ENCODE measurements around the gene ATRAID. TPM values are rescaled to one million over a fixed set of nuclear protein-coding genes. Genes with fewer than 3 reads are reported as not detected.

ATRAID gene
- total and polyA plus RNA-seq, 9 donors: 84.5 to 121 (median 94.2) TPM

Other genes with a start within 250 kb of the ATRAID start
- 7.8 TPM for gene MAPRE3, start 241.4 kb upstream of the ATRAID start, total RNA-seq
- gene MAPRE3, start 241.4 kb upstream of the ATRAID start, polyA plus RNA-seq (ENCODE audit: insufficient read depth in 1 of 8, insufficient read length in 8 of 8, low replicate concordance in 1 of 8): 10 to 100 TPM; 21.8 to 45.7 (median 28.4) TPM
- gene TMEM214, start 179.1 kb upstream of the ATRAID start, total RNA-seq: 31.3 TPM
- 10 to 100 TPM; 60.9 to 78.4 (median 69.2) TPM for gene TMEM214, start 179.1 kb upstream of the ATRAID start, polyA plus RNA-seq (ENCODE audit: insufficient read depth in 1 of 8, insufficient read length in 8 of 8, low replicate concordance in 1 of 8)
- 12.4 TPM for gene AGBL5, start 160.4 kb upstream of the ATRAID start, total RNA-seq
- gene AGBL5, start 160.4 kb upstream of the ATRAID start, polyA plus RNA-seq (ENCODE audit: insufficient read depth in 1 of 8, insufficient read length in 8 of 8, low replicate concordance in 1 of 8): 10 to 100 TPM; 16.8 to 22.6 (median 20.5) TPM
- 376 TPM for gene OST4, start 140.4 kb upstream of the ATRAID start, total RNA-seq
- gene OST4, start 140.4 kb upstream of the ATRAID start, polyA plus RNA-seq (ENCODE audit: insufficient read depth in 1 of 8, insufficient read length in 8 of 8, low replicate concordance in 1 of 8): 100 to 1,000 TPM; 216 to 304 (median 252) TPM
- gene EMILIN1, start 133.4 kb upstream of the ATRAID start, total RNA-seq: 76.9 TPM
- 100 to 1,000 TPM in 6 of 8 donors, 10 to 100 TPM in 2; 66.4 to 146 (median 113) TPM for gene EMILIN1, start 133.4 kb upstream of the ATRAID start, polyA plus RNA-seq (ENCODE audit: insufficient read depth in 1 of 8, insufficient read length in 8 of 8, low replicate concordance in 1 of 8)
- 1.5 TPM for gene KHK, start 125.3 kb upstream of the ATRAID start, total RNA-seq
- gene KHK, start 125.3 kb upstream of the ATRAID start, polyA plus RNA-seq (ENCODE audit: insufficient read depth in 1 of 8, insufficient read length in 8 of 8, low replicate concordance in 1 of 8): 10 to 100 TPM in 1 of 8 donors, 1 to 10 TPM in 7; 1.8 to 11.4 (median 2.3) TPM
- gene CGREF1, start 92.9 kb upstream of the ATRAID start, total RNA-seq: 6.7 TPM
- 1 to 10 TPM in 7 of 8 donors, under 1 TPM in 1; 0.76 to 6.2 (median 1.9) TPM for gene CGREF1, start 92.9 kb upstream of the ATRAID start, polyA plus RNA-seq (ENCODE audit: insufficient read depth in 1 of 8, insufficient read length in 8 of 8, low replicate concordance in 1 of 8)
- gene ABHD1, start 88.2 kb upstream of the ATRAID start, total RNA-seq: 0.09 TPM
- gene ABHD1, start 88.2 kb upstream of the ATRAID start, polyA plus RNA-seq (ENCODE audit: insufficient read depth in 1 of 8, insufficient read length in 8 of 8, low replicate concordance in 1 of 8): under 1 TPM; 0.04 to 0.45 (median 0.25) TPM
- 26.9 TPM for gene PREB, start 77.4 kb upstream of the ATRAID start, total RNA-seq
- gene PREB, start 77.4 kb upstream of the ATRAID start, polyA plus RNA-seq (ENCODE audit: insufficient read depth in 1 of 8, insufficient read length in 8 of 8, low replicate concordance in 1 of 8): 10 to 100 TPM; 30.6 to 38.9 (median 36.2) TPM
- not detected for gene PRR30, start 72.6 kb upstream of the ATRAID start, total RNA-seq
- not detected for gene PRR30, start 72.6 kb upstream of the ATRAID start, polyA plus RNA-seq (ENCODE audit: insufficient read depth in 1 of 8, insufficient read length in 8 of 8, low replicate concordance in 1 of 8)
- gene TCF23, start 63.0 kb upstream of the ATRAID start, total RNA-seq: 0.35 TPM
- gene TCF23, start 63.0 kb upstream of the ATRAID start, polyA plus RNA-seq (ENCODE audit: insufficient read depth in 1 of 8, insufficient read length in 8 of 8, low replicate concordance in 1 of 8): under 1 TPM; 0.09 to 0.39 (median 0.29) TPM
- 11.4 TPM for gene SLC5A6, start 227 bp downstream of the ATRAID start, total RNA-seq
- 10 to 100 TPM; 16.8 to 25.5 (median 19.8) TPM for gene SLC5A6, start 227 bp downstream of the ATRAID start, polyA plus RNA-seq (ENCODE audit: insufficient read depth in 1 of 8, insufficient read length in 8 of 8, low replicate concordance in 1 of 8)
- 16.9 TPM for gene CAD, start 5.3 kb downstream of the ATRAID start, total RNA-seq
- 10 to 100 TPM; 25.9 to 40.7 (median 33.1) TPM for gene CAD, start 5.3 kb downstream of the ATRAID start, polyA plus RNA-seq (ENCODE audit: insufficient read depth in 1 of 8, insufficient read length in 8 of 8, low replicate concordance in 1 of 8)
- 0.18 TPM for gene SLC30A3, start 51.0 kb downstream of the ATRAID start, total RNA-seq
- gene SLC30A3, start 51.0 kb downstream of the ATRAID start, polyA plus RNA-seq (ENCODE audit: insufficient read depth in 1 of 8, insufficient read length in 8 of 8, low replicate concordance in 1 of 8): under 1 TPM; 0.22 to 0.99 (median 0.69) TPM
- not detected for gene DNAJC5G, start 63.4 kb downstream of the ATRAID start, total RNA-seq
- gene DNAJC5G, start 63.4 kb downstream of the ATRAID start, polyA plus RNA-seq (ENCODE audit: insufficient read depth in 1 of 8, insufficient read length in 8 of 8, low replicate concordance in 1 of 8): under 1 TPM in 3 of 8 donors, not detected in 5; 0.19 to 0.23 (median 0.19) TPM
- gene TRIM54, start 70.4 kb downstream of the ATRAID start, total RNA-seq: 56.0 TPM
- 100 to 1,000 TPM in 2 of 8 donors, 10 to 100 TPM in 6; 45.5 to 106 (median 78.4) TPM for gene TRIM54, start 70.4 kb downstream of the ATRAID start, polyA plus RNA-seq (ENCODE audit: insufficient read depth in 1 of 8, insufficient read length in 8 of 8, low replicate concordance in 1 of 8)
- gene UCN, start 96.4 kb downstream of the ATRAID start, total RNA-seq: 1.1 TPM
- gene UCN, start 96.4 kb downstream of the ATRAID start, polyA plus RNA-seq (ENCODE audit: insufficient read depth in 1 of 8, insufficient read length in 8 of 8, low replicate concordance in 1 of 8): 1 to 10 TPM in 6 of 8 donors, under 1 TPM in 2; 0.76 to 2.4 (median 1.4) TPM
- gene MPV17, start 111.1 kb downstream of the ATRAID start, total RNA-seq: 45.7 TPM
- 10 to 100 TPM; 39.0 to 58.3 (median 46.7) TPM for gene MPV17, start 111.1 kb downstream of the ATRAID start, polyA plus RNA-seq (ENCODE audit: insufficient read depth in 1 of 8, insufficient read length in 8 of 8, low replicate concordance in 1 of 8)
- gene GTF3C2, start 144.7 kb downstream of the ATRAID start, total RNA-seq: 22.3 TPM
- gene GTF3C2, start 144.7 kb downstream of the ATRAID start, polyA plus RNA-seq (ENCODE audit: insufficient read depth in 1 of 8, insufficient read length in 8 of 8, low replicate concordance in 1 of 8): 10 to 100 TPM; 28.7 to 38.7 (median 31.6) TPM
- gene EIF2B4, start 158.3 kb downstream of the ATRAID start, total RNA-seq: 22.5 TPM
- gene EIF2B4, start 158.3 kb downstream of the ATRAID start, polyA plus RNA-seq (ENCODE audit: insufficient read depth in 1 of 8, insufficient read length in 8 of 8, low replicate concordance in 1 of 8): 10 to 100 TPM; 28.4 to 37.7 (median 32.9) TPM
- gene SNX17, start 158.6 kb downstream of the ATRAID start, total RNA-seq: 71.2 TPM
- gene SNX17, start 158.6 kb downstream of the ATRAID start, polyA plus RNA-seq (ENCODE audit: insufficient read depth in 1 of 8, insufficient read length in 8 of 8, low replicate concordance in 1 of 8): 10 to 100 TPM; 71.6 to 87.1 (median 80.7) TPM
- 7.3 TPM for gene ZNF513, start 168.7 kb downstream of the ATRAID start, total RNA-seq
- gene ZNF513, start 168.7 kb downstream of the ATRAID start, polyA plus RNA-seq (ENCODE audit: insufficient read depth in 1 of 8, insufficient read length in 8 of 8, low replicate concordance in 1 of 8): 10 to 100 TPM; 11.5 to 19.0 (median 14.0) TPM
- 39.0 TPM for gene PPM1G, start 197.6 kb downstream of the ATRAID start, total RNA-seq
- 10 to 100 TPM; 54.9 to 70.1 (median 60.7) TPM for gene PPM1G, start 197.6 kb downstream of the ATRAID start, polyA plus RNA-seq (ENCODE audit: insufficient read depth in 1 of 8, insufficient read length in 8 of 8, low replicate concordance in 1 of 8)
- gene NRBP1, start 216.6 kb downstream of the ATRAID start, total RNA-seq: 65.9 TPM
- 100 to 1,000 TPM; 109 to 135 (median 116) TPM for gene NRBP1, start 216.6 kb downstream of the ATRAID start, polyA plus RNA-seq (ENCODE audit: insufficient read depth in 1 of 8, insufficient read length in 8 of 8, low replicate concordance in 1 of 8)
- 0.53 TPM for gene KRTCAP3, start 230.3 kb downstream of the ATRAID start, total RNA-seq
- 1 to 10 TPM in 7 of 8 donors, under 1 TPM in 1; 1.00 to 4.3 (median 2.4) TPM for gene KRTCAP3, start 230.3 kb downstream of the ATRAID start, polyA plus RNA-seq (ENCODE audit: insufficient read depth in 1 of 8, insufficient read length in 8 of 8, low replicate concordance in 1 of 8)